ENCODE measurements around the gene GORASP2. TPM values are rescaled to one million over a fixed set of nuclear protein-coding genes. Genes with fewer than 3 reads are reported as not detected.

GORASP2 gene
- total and polyA plus RNA-seq, 10 donors = 17.3 to 57.5 (median 50.6) TPM

GRCh38 chr2:170932166-170932565 lies 3.1 kb downstream of the GORASP2 start:
- no peak overlapping the region for H3K27ac ChIP-seq
- TF ChIP-seq POLR2A (IDR thresholded peaks at IDR 0.05) = no peak
- no peak for TF ChIP-seq POLR2AphosphoS5 (IDR thresholded peaks at IDR 0.05)
- TF ChIP-seq CTCF (IDR thresholded peaks at IDR 0.05 in 8 of 11, conservative IDR thresholded peaks at IDR 0.05 in 3 of 11) = no peak
- H3K4me3 ChIP-seq = no peak overlapping the region
- no peaks in the 10 kb centered on the region for H3K27me3 ChIP-seq (replicated peaks in 1 of 7)
- WGBS, 5 donors = 79 to 88% (median 80%) methylated on average over 1 of the region's 1 CpG
- peaks cover 0 to 33% (median 6%) of the 10 kb centered on the region in 6 donors for H3K36me3 ChIP-seq
- intact Hi-C loops (cut with DNase I; ENCODE audit: low total_unique reads) = no loop called here
- no peaks in the 10 kb centered on the region for H3K9me3 ChIP-seq
- H3K4me1 ChIP-seq = peaks cover 23 to 68% (median 38%) of the 10 kb centered on the region in 6 donors
- DNase-seq = no peak

DNA sequence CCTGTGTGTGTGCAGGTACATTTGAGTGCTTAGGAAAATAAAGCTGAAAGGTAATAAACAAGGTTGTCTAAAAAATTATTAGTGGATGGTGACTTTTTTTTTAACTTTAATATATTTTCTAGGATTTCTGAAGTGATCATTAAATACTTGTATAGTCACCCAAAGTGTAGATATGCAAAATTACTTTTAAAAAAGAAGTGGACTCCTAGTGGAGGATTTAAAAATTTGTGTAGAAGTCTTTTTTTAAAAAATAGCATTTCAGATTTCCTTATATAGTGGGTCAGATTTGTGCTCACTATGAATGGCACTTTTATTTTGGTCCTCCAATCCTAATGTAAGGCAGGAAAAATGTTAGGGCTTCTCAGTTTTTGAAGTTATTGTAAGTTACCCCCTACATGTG lies 3.9 kb downstream of the GORASP2 start:
- peaks cover 0 to 41% (median 10%) of the 10 kb centered on the region in 6 donors for H3K36me3 ChIP-seq
- no peaks in the 10 kb centered on the region for H3K9me3 ChIP-seq
- H3K4me3 ChIP-seq = no peak overlapping the region
- TF ChIP-seq CTCF (IDR thresholded peaks at IDR 0.05 in 8 of 11, conservative IDR thresholded peaks at IDR 0.05 in 3 of 11) = no peak
- no peak for TF ChIP-seq POLR2AphosphoS5 (IDR thresholded peaks at IDR 0.05)
- TF ChIP-seq POLR2A (IDR thresholded peaks at IDR 0.05) = no peak
- H3K4me1 ChIP-seq = peaks cover 23 to 76% (median 44%) of the 10 kb centered on the region in 6 donors
- DNase-seq = no peak
- no peak overlapping the region for H3K27ac ChIP-seq
- intact Hi-C loops (cut with DNase I; ENCODE audit: low total_unique reads) = no loop called here
- no peaks in the 10 kb centered on the region for H3K27me3 ChIP-seq (replicated peaks in 1 of 7)

GRCh38 chr2:170937709-170938379 lies 8.8 kb downstream of the GORASP2 start:
- H3K27me3 ChIP-seq (replicated peaks in 1 of 7) = no peaks in the 10 kb centered on the region
- TF ChIP-seq POLR2A (IDR thresholded peaks at IDR 0.05) (no peak), POLR2AphosphoS5 (IDR thresholded peaks at IDR 0.05) (no peak), CTCF (IDR thresholded peaks at IDR 0.05 in 8 of 11, conservative IDR thresholded peaks at IDR 0.05 in 3 of 11) (no peak)
- peaks cover 0 to 43% (median 10%) of the 10 kb centered on the region in 6 donors for H3K36me3 ChIP-seq
- intact Hi-C loops (cut with DNase I; ENCODE audit: low total_unique reads) = no loop called here
- no peak overlapping the region for H3K4me3 ChIP-seq
- 56 to 74% (median 59%) methylated on average over 3 of the region's 3 CpGs for WGBS, 5 donors
- H3K4me1 ChIP-seq = peaks cover 3 to 86% (median 47%) of the 10 kb centered on the region in 6 donors
- DNase-seq = no peak
- H3K27ac ChIP-seq = no peak overlapping the region
- no peaks in the 10 kb centered on the region for H3K9me3 ChIP-seq

DNA sequence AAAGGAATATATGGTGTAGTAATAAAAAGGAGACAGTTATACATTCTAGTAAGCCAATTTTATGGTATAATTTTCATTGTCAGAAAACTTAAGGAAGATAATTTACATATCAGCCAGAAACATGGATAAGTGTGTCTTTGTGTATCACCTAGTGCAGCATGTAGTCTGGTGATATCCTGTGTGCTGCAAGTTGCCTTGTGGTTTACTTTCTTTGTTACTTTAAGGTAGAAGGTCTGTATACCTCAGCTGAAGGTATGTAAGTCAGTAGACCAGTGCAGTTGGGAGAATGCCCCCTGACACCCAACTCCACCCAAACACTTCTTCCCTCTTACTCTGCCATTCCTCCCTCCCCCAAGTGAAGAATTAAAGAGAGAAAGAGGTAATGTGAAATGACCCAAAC lies 11.0 kb downstream of the GORASP2 start:
- no peak for TF ChIP-seq POLR2AphosphoS5 (IDR thresholded peaks at IDR 0.05)
- TF ChIP-seq CTCF (IDR thresholded peaks at IDR 0.05 in 8 of 11, conservative IDR thresholded peaks at IDR 0.05 in 3 of 11) = no peak
- no peak for TF ChIP-seq POLR2A (IDR thresholded peaks at IDR 0.05)
- no peak for DNase-seq
- Histone ChIP-seq H3K36me3 (peaks cover 0 to 32% (median 10%) of the 10 kb centered on the region in 6 donors), H3K4me1 (peaks cover 3 to 73% (median 51%) of the 10 kb centered on the region in 6 donors), H3K27ac (no peak overlapping the region), H3K9me3 (no peaks in the 10 kb centered on the region), H3K4me3 (no peak overlapping the region), H3K27me3 (replicated peaks in 1 of 7) (no peaks in the 10 kb centered on the region)
- intact Hi-C loops (cut with DNase I; ENCODE audit: low total_unique reads) = no loop called here
